Adrenal gland (tissue), 12 donors: ENCODE measurements around the gene APH1B. TPM values are rescaled to one million over a fixed set of nuclear protein-coding genes. Genes with fewer than 3 reads are reported as not detected.
"Not testable (repeated sequence)": the region's sequence is repeated elsewhere in the genome, so short reads cannot be mapped to it uniquely, and the experiment has no call there.

Experiments
- DNase-seq, 7 donors: peaks; one replicate each; pipeline ENCODE4 v3.0.0-alpha.2; 2019 to 2020
- H3K27ac ChIP-seq, 5 donors: fragments of 200-600 bp; sonication (generic) in 4 of 5; 1 replicate in 3 of 5; 2 replicates in 2 of 5; pipeline versions ENCODE4 v1.5.1 to v1.8.0; 2016 to 2020; ENCODE audit warnings: mild to moderate bottlenecking in 1 of 5
- H3K27me3 ChIP-seq: fragments of 200-600 bp; 2 replicates; pipeline ENCODE4 v1.8.0; 2021
- H3K36me3 ChIP-seq, 2 donors: fragments of 200-600 bp; replicated peaks in 1 of 2; 1 replicate in 1 of 2; 2 replicates in 1 of 2; pipeline versions ENCODE4 v1.5.1 to v1.8.0; 2018 to 2022
- H3K4me1 ChIP-seq, 2 donors: fragments of 200-600 bp; replicated peaks in 1 of 2; 1 replicate in 1 of 2; 2 replicates in 1 of 2; pipeline versions ENCODE4 v1.5.1 to v1.8.0; 2018 to 2021
- H3K4me3 ChIP-seq, 4 donors: fragments of 200-600 bp; sonication (generic) in 3 of 4; one replicate each; pipeline ENCODE4 v1.5.1; 2016 to 2018
- H3K9me3 ChIP-seq, 3 donors: fragments of 200-600 bp; sonication (generic) in 1 of 3; replicated peaks in 1 of 3; 1 replicate in 2 of 3; 2 replicates in 1 of 3; pipeline versions ENCODE4 v1.5.1 to v1.8.0; 2016 to 2021
- CTCF ChIP-seq, 6 experiments: fragments of 450-650 bp in 4 of 6; fragments of 200-600 bp in 2 of 6; sonication (generic) in 1 of 6; IDR thresholded peaks; 1 replicate in 5 of 6; 2 replicates in 1 of 6; pipeline versions ENCODE4 v1.5.1 to v1.8.0; 2016 to 2021; ENCODE audit warnings: antibody characterized with exemption in 6 of 6, mild to moderate bottlenecking in 2 of 6, moderate library complexity in 1 of 6
- POLR2A ChIP-seq, 2 donors: fragments of 450-650 bp; IDR thresholded peaks; one replicate each; pipeline ENCODE4 v1.6.1; 2017; ENCODE audit warnings: antibody characterized with exemption in 2 of 2, mild to moderate bottlenecking in 2 of 2, moderate library complexity in 1 of 2
- WGBS, 4 donors: extraction: QIAGEN DNeasy Blood & Tissue Kit in 2 of 4; methylation state at CpG; one replicate each; pipeline versions ENCODE4 v1.1.5 to v1.1.7; 2013 to 2017; 5-methylcytosine and 5-hydroxymethylcytosine counted together
- intact Hi-C, 2 donors: fragments of 100-400 bp; cut with DNase I; formaldehyde crosslinking; loops; one replicate each; pipeline versions ENCODE4 v1.14.1 to v1.15.0; 2022 to 2023
- polyA plus RNA-seq, 3 donors: library from polyadenylated mRNA; stranded (reverse); fragments of 200-250 nt in 2 of 3; fragments of 350-450 nt in 1 of 3; fragmentation: Illumina TruSeq in 1 of 3; extraction: RNeasy Lipid Tissue Mini Kit (QIAGEN cat#74804) in 1 of 3; gene quantifications; one replicate each; pipeline ENCODE4 v1.2.3, GENCODE V29; 2013 to 2014
- total RNA-seq, 9 donors: library from RNA; depleted of rRNA in 4 of 9; stranded (reverse); fragments of >200 nt in 4 of 9; fragments of 120-200 nt in 1 of 9; fragmentation: NEBNext Ultra II Directional in 1 of 9; extraction: Animal tissue kit (Norgen Biotek cat#: 25700) in 1 of 9; gene quantifications; one replicate each; pipeline versions ENCODE4 v1.1.0 to v1.2.4, GENCODE V29; 2013 to 2023
- donor health status: healthy with polysubstance abuse.
- donor health status: Bipolar disorder and iron deficiency.
- donor health status: DM: yes; HTN: yes; CAD: no.
- donor health status: DM: no; HTN: no; CAD: no.
- donor health status: DM: no; HTN: no; CAD: no.
- donor health status: DM: yes; HTN: yes; CAD: no.

Gene APH1B
- total and polyA plus RNA-seq, 12 donors, result 8.3 to 50.3 (median 23.1) TPM

DNA sequence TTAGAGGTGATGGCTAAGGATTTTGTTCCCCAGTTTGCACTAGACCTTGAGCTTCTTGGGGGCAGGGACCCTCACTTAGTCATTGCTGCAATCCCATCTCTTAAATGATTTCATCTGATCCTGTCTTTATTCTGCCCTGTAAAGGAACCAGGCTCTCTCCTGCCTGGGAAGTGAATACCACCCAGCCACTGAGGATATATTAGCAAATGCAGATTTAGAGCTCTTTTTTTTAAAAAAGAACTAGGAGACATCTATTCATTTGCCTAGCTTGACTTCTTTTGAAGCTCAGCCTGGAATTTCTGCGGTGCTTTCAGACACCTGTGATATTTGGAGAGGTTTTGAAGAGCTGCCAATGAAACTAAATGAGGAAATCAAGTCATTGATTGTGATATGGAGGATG lies 62.4 kb downstream of the APH1B start:
- WGBS, 4 donors, result 57 to 83% (median 73%) methylated on average over 1 of the region's 1 CpG
- no peaks in the 10 kb centered on the region for H3K27me3 ChIP-seq
- H3K36me3 ChIP-seq, result no peaks in the 10 kb centered on the region
- DNase-seq, result no peak
- TF ChIP-seq CTCF (IDR thresholded peaks at IDR 0.05) (no peak), POLR2A (IDR thresholded peaks at IDR 0.05) (no peak)
- no peak overlapping the region for H3K27ac ChIP-seq
- intact Hi-C loops, result no loop called here
- H3K9me3 ChIP-seq, result no peaks in the 10 kb centered on the region
- H3K4me3 ChIP-seq, result no peak overlapping the region
- no peaks in the 10 kb centered on the region for H3K4me1 ChIP-seq

- WGBS, 4 donors, result 74 to 80% (median 78%) methylated on average over 6 to 8 of the region's 8 CpGs
- Histone ChIP-seq H3K4me3 (no peak overlapping the region), H3K27ac (no peak overlapping the region), H3K36me3 (no peaks in the 10 kb centered on the region), H3K4me1 (no peaks in the 10 kb centered on the region), H3K9me3 (no peaks in the 10 kb centered on the region), H3K27me3 (no peaks in the 10 kb centered on the region)
- no peak for TF ChIP-seq POLR2A (IDR thresholded peaks at IDR 0.05)
- no peak for TF ChIP-seq CTCF (IDR thresholded peaks at IDR 0.05)
- no peak for DNase-seq
- intact Hi-C loops, result no loop called here
Measured at GRCh38 chr15:63340353-63340752, 62.9 kb downstream of the APH1B start.

- H3K4me1 ChIP-seq, result no peaks in the 10 kb centered on the region
- 78 to 87% (median 80%) methylated on average over 3 of the region's 3 CpGs for WGBS, 4 donors
- H3K4me3 ChIP-seq, result no peak overlapping the region
- H3K27me3 ChIP-seq, result no peaks in the 10 kb centered on the region
- no peaks in the 10 kb centered on the region for H3K36me3 ChIP-seq
- no peak for TF ChIP-seq CTCF (IDR thresholded peaks at IDR 0.05)
- TF ChIP-seq POLR2A (IDR thresholded peaks at IDR 0.05), result no peak
- no peak for DNase-seq
- H3K27ac ChIP-seq, result no peak overlapping the region
- intact Hi-C loops, result no loop called here
- H3K9me3 ChIP-seq, result no peaks in the 10 kb centered on the region
Measured at GRCh38 chr15:63340878-63341277, 63.5 kb downstream of the APH1B start.

- no peak for TF ChIP-seq POLR2A (IDR thresholded peaks at IDR 0.05)
- TF ChIP-seq CTCF (IDR thresholded peaks at IDR 0.05), result no peak
- no peak for DNase-seq
- WGBS, 4 donors, result 92 to 97% (median 94%) methylated on average over 4 of the region's 4 CpGs
- H3K36me3 ChIP-seq, result no peaks in the 10 kb centered on the region
- H3K27me3 ChIP-seq, result no peaks in the 10 kb centered on the region
- no peak overlapping the region for H3K4me3 ChIP-seq
- H3K9me3 ChIP-seq, result no peaks in the 10 kb centered on the region
- intact Hi-C loops, result no loop called here
- H3K4me1 ChIP-seq, result no peaks in the 10 kb centered on the region
- H3K27ac ChIP-seq, result no peak overlapping the region
Measured at GRCh38 chr15:63341898-63342297, 64.5 kb downstream of the APH1B start.

GRCh38 chr15:63342996-63343562 lies 65.7 kb downstream of the APH1B start:
- DNase-seq, H3K9me3 ChIP-seq, H3K27me3 ChIP-seq, H3K36me3 ChIP-seq, H3K27ac ChIP-seq, H3K4me1 ChIP-seq, intact Hi-C loops, H3K4me3 ChIP-seq: not testable (repeated sequence)
- 88 to 94% (median 91%) methylated on average over 10 to 11 of the region's 11 CpGs for WGBS, 4 donors
